CD14-positive monocyte (primary cell): ENCODE measurements around the gene ALOX12B. TPM values are rescaled to one million over a fixed set of nuclear protein-coding genes. Genes with fewer than 3 reads are reported as not detected.

Source experiments
- DNase-seq, 3 donors: peaks; one replicate each; pipeline ENCODE4 v3.0.0-alpha.2; 2011 to 2022
- H2AFZ ChIP-seq: 2 replicates; pipeline ENCODE4 v1.6.0; 2012; ENCODE audit warnings: mild to moderate bottlenecking, low read depth, low read length, inconsistent platforms; ENCODE audit not compliant: insufficient read depth, poor library complexity, severe bottlenecking
- H3K27ac ChIP-seq, 2 donors: 1 replicate in 1 of 2; 2 replicates in 1 of 2; pipeline ENCODE4 v1.5.1; 2012 to 2013; ENCODE audit warnings: low read length in 2 of 2, control low read depth in 1 of 2, inconsistent platforms in 1 of 2, low read depth in 1 of 2, mild to moderate bottlenecking in 1 of 2
- H3K27me3 ChIP-seq, 2 donors: one replicate each; pipeline versions ENCODE4 v1.6.0 to v1.6.1; 2011 to 2013; ENCODE audit warnings: low read length in 2 of 2; ENCODE audit not compliant: control insufficient read depth in 2 of 2, insufficient read depth in 2 of 2
- H3K36me3 ChIP-seq, 2 donors: replicated peaks in 1 of 2; 1 replicate in 1 of 2; 2 replicates in 1 of 2; pipeline versions ENCODE4 v1.5.1 to v1.6.1; 2012 to 2013; ENCODE audit warnings: low read length in 2 of 2, control low read depth in 1 of 2, inconsistent platforms in 1 of 2, mild to moderate bottlenecking in 1 of 2; ENCODE audit not compliant: insufficient read depth in 2 of 2, control insufficient read depth in 1 of 2
- H3K4me1 ChIP-seq, 2 donors: 1 replicate in 1 of 2; 2 replicates in 1 of 2; pipeline versions ENCODE4 v1.5.1 to v1.6.1; 2012 to 2013; ENCODE audit warnings: low read length in 2 of 2, control low read depth in 1 of 2, inconsistent platforms in 1 of 2, mild to moderate bottlenecking in 1 of 2, moderate library complexity in 1 of 2; ENCODE audit not compliant: insufficient read depth in 2 of 2, control insufficient read depth in 1 of 2
- H3K4me2 ChIP-seq: replicated peaks from 2 replicates; pipeline ENCODE3; 2012; ENCODE audit warnings: low read length, moderate library complexity, mild to moderate bottlenecking; ENCODE audit not compliant: poor library complexity, severe bottlenecking; ENCODE audit errors: extremely low read depth
- H3K4me3 ChIP-seq, 3 experiments: fragments of 200-600 bp in 1 of 3; sonication (generic) in 1 of 3; replicated peaks in 1 of 3; 1 replicate in 2 of 3; 2 replicates in 1 of 3; pipeline ENCODE4 v1.5.1; 2011 to 2013; ENCODE audit warnings: low read length in 3 of 3, mild to moderate bottlenecking in 3 of 3, control low read depth in 2 of 3, low read depth in 2 of 3, inconsistent platforms in 1 of 3, moderate library complexity in 1 of 3
- H3K79me2 ChIP-seq: 2 replicates; pipeline ENCODE4 v1.6.0; 2012; ENCODE audit warnings: mild to moderate bottlenecking, control low read depth, inconsistent platforms, low read length, moderate library complexity; ENCODE audit not compliant: insufficient read depth
- H3K9ac ChIP-seq: 2 replicates; pipeline ENCODE4 v1.6.0; 2017; ENCODE audit warnings: low read length, mild to moderate bottlenecking; ENCODE audit not compliant: insufficient read depth, poor library complexity, severe bottlenecking
- H3K9me3 ChIP-seq, 2 donors: replicated peaks in 1 of 2; 1 replicate in 1 of 2; 2 replicates in 1 of 2; pipeline versions ENCODE4 v1.5.1 to v1.6.1; 2012 to 2013; ENCODE audit warnings: low read length in 2 of 2, control low read depth in 1 of 2; ENCODE audit not compliant: control insufficient read depth in 1 of 2, insufficient read depth in 1 of 2
- H4K20me1 ChIP-seq: 2 replicates; pipeline ENCODE4 v1.6.0; 2012; ENCODE audit warnings: mild to moderate bottlenecking, low read length, control low read depth, moderate library complexity; ENCODE audit not compliant: insufficient read depth
- H3K27ac Mint-ChIP-seq, 7 donors: one replicate each; pipeline ENCODE4 v1.8.0; 2020; ENCODE audit warnings: mild to moderate bottlenecking in 7 of 7, mixed read lengths in 7 of 7, moderate library complexity in 6 of 7, inconsistent platforms in 2 of 7
- H3K27me3 Mint-ChIP-seq, 3 donors: one replicate each; pipeline ENCODE4 v1.8.0; 2021 to 2022; ENCODE audit warnings: low read depth in 3 of 3, mild to moderate bottlenecking in 3 of 3, mixed read lengths in 3 of 3, moderate library complexity in 3 of 3, inconsistent platforms in 1 of 3
- H3K36me3 Mint-ChIP-seq, 2 donors: one replicate each; pipeline ENCODE4 v1.8.0; 2020; ENCODE audit warnings: mixed read lengths in 2 of 2, inconsistent platforms in 1 of 2, mild to moderate bottlenecking in 1 of 2
- H3K4me1 Mint-ChIP-seq: one replicate; pipeline ENCODE4 v1.8.0; 2020; ENCODE audit warnings: mild to moderate bottlenecking, mixed read lengths
- H3K4me3 Mint-ChIP-seq, 2 donors: one replicate each; pipeline ENCODE4 v1.8.0; 2020; ENCODE audit warnings: mild to moderate bottlenecking in 2 of 2, mixed read lengths in 2 of 2, moderate library complexity in 1 of 2
- H3K9me3 Mint-ChIP-seq, 7 donors: one replicate each; pipeline ENCODE4 v1.8.0; 2020 to 2022; ENCODE audit warnings: mixed read lengths in 7 of 7, mild to moderate bottlenecking in 6 of 7, moderate library complexity in 6 of 7, inconsistent platforms in 2 of 7
- CTCF ChIP-seq: fragments of 200-600 bp; IDR thresholded peaks from one replicate; pipeline ENCODE4 v1.8.0; 2022; ENCODE audit warnings: antibody characterized with exemption, mild to moderate bottlenecking
- WGBS: methylation state at CpG from one replicate; pipeline ENCODE4 v1.1.5; 2013; ENCODE audit warnings: missing lambda C conversion rate; ENCODE audit not compliant: insufficient coverage; 5-methylcytosine and 5-hydroxymethylcytosine counted together
- intact Hi-C, 2 donors: fragments of 100-400 bp; cut with micrococcal nuclease; formaldehyde crosslinking; loops; one replicate each; pipeline versions ENCODE4 v1.15.0 to v1.15.1; 2023
- polyA plus RNA-seq, 3 donors: library from polyadenylated mRNA; depleted of rRNA in 1 of 3; unstranded in 2 of 3; stranded (reverse) in 1 of 3; fragments of 300-500 nt in 2 of 3; fragments of >200 nt in 1 of 3; fragmentation: Illumina TruSeq in 2 of 3; gene quantifications; 1 replicate in 2 of 3; 2 replicates in 1 of 3; pipeline ENCODE4 v1.2.3, GENCODE V29; 2012 to 2021

Gene ALOX12B
- polyA plus RNA-seq, 3 donors = not detected

DNA sequence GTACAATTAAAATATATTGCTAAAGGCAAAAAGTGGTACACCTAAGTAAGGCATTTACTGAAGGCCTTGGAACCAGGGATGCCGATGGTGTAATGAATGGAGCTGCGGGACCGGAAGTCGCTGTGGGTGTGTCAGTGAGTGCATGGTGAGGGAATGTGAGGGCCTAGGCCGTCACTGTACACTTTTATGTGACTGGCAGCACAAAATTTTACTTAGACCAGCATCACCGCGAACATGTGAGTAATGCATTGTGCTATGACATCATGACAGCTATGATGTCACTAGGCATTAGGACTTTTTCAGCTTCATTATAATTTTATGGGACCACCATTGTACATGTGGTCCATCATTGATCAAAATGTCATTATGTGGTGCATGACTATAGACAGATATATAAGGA lies 33.9 kb downstream of the ALOX12B start:
- WGBS = 98% methylated on average over 7 of the region's 7 CpGs
- no peak overlapping the region for H3K27ac Mint-ChIP-seq

More for the DNA sequence above, 33.9 kb downstream of the ALOX12B start:
- no peaks in the 10 kb centered on the region for H3K9me3 Mint-ChIP-seq
- H3K27me3 Mint-ChIP-seq = peaks cover 0 to 3% (median 0%) of the 10 kb centered on the region in 3 donors
- no peak overlapping the region for H3K4me3 Mint-ChIP-seq
- intact Hi-C loops = loop anchor here in 1 of 2 donors (10.0 kb wide), 1 partner anchor 309 kb away; no protein-coding TSS in a partner anchor
- Histone ChIP-seq H3K4me1 (peaks cover 39 to 42% of the 10 kb centered on the region in 2 donors), H3K9me3 (no peaks in the 10 kb centered on the region), H3K36me3 (no peaks in the 10 kb centered on the region), H3K27me3 (no peaks in the 10 kb centered on the region), H3K4me3 (no peak overlapping the region), H2AFZ (no peak overlapping the region), H3K9ac (no peak overlapping the region), H3K27ac (no peak overlapping the region), H4K20me1 (no peaks in the 10 kb centered on the region), H3K79me2 (no peaks in the 10 kb centered on the region), H3K4me2 (no peak overlapping the region)
- peaks cover 0 to under 1% of the 10 kb centered on the region in 2 donors for H3K36me3 Mint-ChIP-seq
- DNase-seq = no peak
- no peak for TF ChIP-seq CTCF
- H3K4me1 Mint-ChIP-seq = peaks cover 35% of the 10 kb centered on the region
